Endothelial cell (in vitro differentiated cells): Measurements from ENCODE around the gene CCN2. TPM values are rescaled to one million over a fixed set of nuclear protein-coding genes. Genes with fewer than 3 reads are reported as not detected.

Source experiments
- DNase-seq: peaks from one replicate; pipeline ENCODE4 v3.0.0; 2021; ENCODE audit warnings: low spot score
- H3K27ac Mint-ChIP-seq: one replicate; pipeline ENCODE4 v1.8.0; 2021; ENCODE audit warnings: mixed read lengths, inconsistent platforms; ENCODE audit not compliant: unreplicated experiment
- H3K27me3 Mint-ChIP-seq: one replicate; pipeline ENCODE4 v1.8.0; 2021; ENCODE audit warnings: mild to moderate bottlenecking, moderate library complexity, mixed read lengths, inconsistent platforms; ENCODE audit not compliant: unreplicated experiment
- H3K36me3 Mint-ChIP-seq: one replicate; pipeline ENCODE4 v1.8.0; 2021; ENCODE audit warnings: mild to moderate bottlenecking, low read depth, mixed read lengths, inconsistent platforms; ENCODE audit not compliant: unreplicated experiment
- H3K4me1 Mint-ChIP-seq: one replicate; pipeline ENCODE4 v1.8.0; 2021; ENCODE audit warnings: mild to moderate bottlenecking, mixed read lengths, inconsistent platforms; ENCODE audit not compliant: unreplicated experiment
- H3K4me3 Mint-ChIP-seq: one replicate; pipeline ENCODE4 v1.8.0; 2021; ENCODE audit warnings: mild to moderate bottlenecking, mixed read lengths, inconsistent platforms; ENCODE audit not compliant: unreplicated experiment
- H3K9me3 Mint-ChIP-seq: one replicate; pipeline ENCODE4 v1.8.0; 2021; ENCODE audit warnings: mixed read lengths, inconsistent platforms; ENCODE audit not compliant: unreplicated experiment
- total RNA-seq: library from RNA; stranded (reverse); fragmentation: NEBNext Ultra II Directional; extraction: Animal tissue kit (Norgen Biotek cat#: 25700); gene quantifications from one replicate; pipeline ENCODE4 v1.2.1, GENCODE V29; 2021; ENCODE audit not compliant: unreplicated experiment
- TF ChIP-seq, protein P1 (sequence below): fragments of 200-600 bp; sonication (generic); IDR thresholded peaks from one replicate; pipeline ENCODE4 v1.5.0; 2021; ENCODE audit warnings: antibody characterized with exemption; ENCODE audit not compliant: unreplicated experiment

The CCN2 gene
- total RNA-seq, 1 donor from 2014 or later, result 12.0 TPM

DNA sequence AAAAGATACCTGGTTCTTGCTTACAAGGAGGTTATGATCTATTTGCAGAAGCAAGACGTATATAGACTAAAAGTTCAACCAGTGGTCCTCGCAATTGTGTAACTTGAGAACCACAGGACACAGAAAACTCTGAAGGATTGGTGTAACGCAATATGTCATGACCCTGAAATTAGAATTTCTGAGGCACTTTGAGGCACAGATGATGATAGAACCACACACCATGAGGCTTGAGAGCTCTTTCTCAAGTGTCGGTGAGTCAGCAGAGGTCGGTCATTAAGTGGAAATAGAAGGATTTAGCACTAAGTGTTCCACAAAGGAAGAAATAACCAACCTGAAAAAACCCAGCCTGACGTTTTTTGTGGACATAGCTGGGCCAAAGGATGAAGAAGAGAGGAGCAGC, 15.3 kb upstream of the CCN2 start:
- no peak for DNase-seq
- Mint-ChIP-seq H3K36me3 (no peaks in the 10 kb centered on the region), H3K9me3 (no peaks in the 10 kb centered on the region), H3K4me3 (no peak overlapping the region), H3K27me3 (no peaks in the 10 kb centered on the region), H3K27ac (no peak overlapping the region), H3K4me1 (no peaks in the 10 kb centered on the region)
- TF ChIP-seq, protein P1, sequence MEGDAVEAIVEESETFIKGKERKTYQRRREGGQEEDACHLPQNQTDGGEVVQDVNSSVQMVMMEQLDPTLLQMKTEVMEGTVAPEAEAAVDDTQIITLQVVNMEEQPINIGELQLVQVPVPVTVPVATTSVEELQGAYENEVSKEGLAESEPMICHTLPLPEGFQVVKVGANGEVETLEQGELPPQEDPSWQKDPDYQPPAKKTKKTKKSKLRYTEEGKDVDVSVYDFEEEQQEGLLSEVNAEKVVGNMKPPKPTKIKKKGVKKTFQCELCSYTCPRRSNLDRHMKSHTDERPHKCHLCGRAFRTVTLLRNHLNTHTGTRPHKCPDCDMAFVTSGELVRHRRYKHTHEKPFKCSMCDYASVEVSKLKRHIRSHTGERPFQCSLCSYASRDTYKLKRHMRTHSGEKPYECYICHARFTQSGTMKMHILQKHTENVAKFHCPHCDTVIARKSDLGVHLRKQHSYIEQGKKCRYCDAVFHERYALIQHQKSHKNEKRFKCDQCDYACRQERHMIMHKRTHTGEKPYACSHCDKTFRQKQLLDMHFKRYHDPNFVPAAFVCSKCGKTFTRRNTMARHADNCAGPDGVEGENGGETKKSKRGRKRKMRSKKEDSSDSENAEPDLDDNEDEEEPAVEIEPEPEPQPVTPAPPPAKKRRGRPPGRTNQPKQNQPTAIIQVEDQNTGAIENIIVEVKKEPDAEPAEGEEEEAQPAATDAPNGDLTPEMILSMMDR, result no peak

- Mint-ChIP-seq H3K9me3 (no peaks in the 10 kb centered on the region), H3K36me3 (no peaks in the 10 kb centered on the region), H3K4me3 (no peak overlapping the region), H3K27ac (no peak overlapping the region), H3K4me1 (no peaks in the 10 kb centered on the region), H3K27me3 (no peaks in the 10 kb centered on the region)
- TF ChIP-seq, protein P1, result no peak
- DNase-seq, result no peak
These were observed 11.9 kb upstream of the CCN2 start for GRCh38 chr6:131963063-131963462.

GRCh38 chr6:131960371-131961133, 9.4 kb upstream of the CCN2 start:
- TF ChIP-seq, protein P1, result peak; percentile 21
- H3K27ac Mint-ChIP-seq, result no peak overlapping the region

DNA sequence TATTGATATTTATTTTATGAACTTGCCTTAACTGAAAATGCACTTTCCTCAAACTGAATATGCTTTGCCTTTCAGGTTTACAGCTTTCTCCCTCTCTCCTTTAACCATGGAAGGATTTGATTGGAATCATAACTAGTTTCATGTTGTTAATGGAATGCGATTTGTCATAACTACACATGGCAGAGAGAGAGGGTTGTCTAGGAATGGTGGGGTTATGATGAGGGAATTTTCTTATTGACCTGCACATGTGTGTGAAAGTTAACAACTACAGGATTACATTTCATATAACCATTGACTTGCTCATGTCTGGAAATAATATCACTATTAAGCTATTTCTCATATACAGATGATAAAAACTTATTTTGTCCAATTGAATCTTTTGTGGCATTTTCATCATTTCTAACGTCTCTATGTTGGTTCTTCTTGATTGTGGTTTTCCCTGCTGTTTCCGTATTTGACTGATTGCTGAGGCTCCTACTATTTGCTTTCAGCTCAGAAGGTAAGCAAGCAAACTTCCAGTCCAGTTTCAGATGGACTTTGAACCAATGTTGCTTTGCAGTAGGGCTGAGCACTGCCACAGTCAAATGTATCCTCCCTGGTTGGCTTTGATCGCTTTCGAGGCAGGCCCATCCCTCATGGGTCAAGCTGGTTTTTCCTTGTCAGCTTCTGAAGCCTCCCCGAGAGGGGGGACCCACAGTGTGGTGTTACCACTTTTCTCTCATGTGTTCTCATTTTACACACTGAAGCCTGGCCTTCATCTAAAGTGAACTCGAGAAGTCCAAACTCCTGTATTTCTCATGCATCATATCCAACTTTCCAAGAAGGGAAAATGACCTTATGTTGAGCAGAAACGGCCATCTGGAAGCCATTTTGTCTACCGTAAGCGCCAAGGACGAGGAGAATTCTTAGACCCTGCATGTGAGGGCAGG, 7.6 kb upstream of the CCN2 start:
- peaks cover 9% of the 10 kb centered on the region for H3K4me1 Mint-ChIP-seq
- DNase-seq, result no peak
- H3K27ac Mint-ChIP-seq, result no peak overlapping the region
- TF ChIP-seq, protein P1, result no peak
- no peaks in the 10 kb centered on the region for H3K27me3 Mint-ChIP-seq
- H3K4me3 Mint-ChIP-seq, result no peak overlapping the region
- H3K9me3 Mint-ChIP-seq, result no peaks in the 10 kb centered on the region
- no peaks in the 10 kb centered on the region for H3K36me3 Mint-ChIP-seq

More at GRCh38 chr6:131960371-131961133, 9.4 kb upstream of the CCN2 start:
- Mint-ChIP-seq H3K4me1 (no peaks in the 10 kb centered on the region), H3K9me3 (no peaks in the 10 kb centered on the region), H3K36me3 (no peaks in the 10 kb centered on the region), H3K27me3 (no peaks in the 10 kb centered on the region), H3K4me3 (no peak overlapping the region)
- DNase-seq, result no peak
